ENCODE measurements around the gene ALDH2.

DNA sequence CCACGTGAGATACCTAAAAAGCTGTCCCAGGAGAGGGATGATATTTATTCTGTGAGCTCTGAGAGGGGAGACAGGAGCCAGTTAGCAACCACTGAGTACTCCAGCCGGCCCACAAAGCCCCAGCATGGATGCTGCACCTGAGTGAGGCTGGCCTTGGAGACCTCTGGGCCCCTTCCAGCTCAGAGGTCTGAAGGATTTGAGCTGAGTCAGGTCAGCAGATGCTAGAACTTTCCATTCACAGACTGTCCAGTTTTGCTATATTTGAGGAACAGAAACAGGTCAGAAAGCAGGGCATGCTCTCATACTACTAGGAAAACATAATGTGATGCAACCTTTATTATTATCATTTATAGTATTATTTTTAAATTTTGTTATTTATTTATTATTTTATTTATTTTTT is 60.3 kb downstream of the ALDH2 start:
- TF ChIP-seq, protein P1, sequence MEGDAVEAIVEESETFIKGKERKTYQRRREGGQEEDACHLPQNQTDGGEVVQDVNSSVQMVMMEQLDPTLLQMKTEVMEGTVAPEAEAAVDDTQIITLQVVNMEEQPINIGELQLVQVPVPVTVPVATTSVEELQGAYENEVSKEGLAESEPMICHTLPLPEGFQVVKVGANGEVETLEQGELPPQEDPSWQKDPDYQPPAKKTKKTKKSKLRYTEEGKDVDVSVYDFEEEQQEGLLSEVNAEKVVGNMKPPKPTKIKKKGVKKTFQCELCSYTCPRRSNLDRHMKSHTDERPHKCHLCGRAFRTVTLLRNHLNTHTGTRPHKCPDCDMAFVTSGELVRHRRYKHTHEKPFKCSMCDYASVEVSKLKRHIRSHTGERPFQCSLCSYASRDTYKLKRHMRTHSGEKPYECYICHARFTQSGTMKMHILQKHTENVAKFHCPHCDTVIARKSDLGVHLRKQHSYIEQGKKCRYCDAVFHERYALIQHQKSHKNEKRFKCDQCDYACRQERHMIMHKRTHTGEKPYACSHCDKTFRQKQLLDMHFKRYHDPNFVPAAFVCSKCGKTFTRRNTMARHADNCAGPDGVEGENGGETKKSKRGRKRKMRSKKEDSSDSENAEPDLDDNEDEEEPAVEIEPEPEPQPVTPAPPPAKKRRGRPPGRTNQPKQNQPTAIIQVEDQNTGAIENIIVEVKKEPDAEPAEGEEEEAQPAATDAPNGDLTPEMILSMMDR (IDR thresholded peaks at IDR 0.05) = no peak
- no peak for TF ChIP-seq POLR2A (IDR thresholded peaks at IDR 0.05)
